ENCODE data around the gene ACAD10. TPM values are rescaled to one million over a fixed set of nuclear protein-coding genes. Genes with fewer than 3 reads are reported as not detected.

The ACAD10 gene
- total RNA-seq, 1 donor from 2014 or later = 29.5 TPM

DNA sequence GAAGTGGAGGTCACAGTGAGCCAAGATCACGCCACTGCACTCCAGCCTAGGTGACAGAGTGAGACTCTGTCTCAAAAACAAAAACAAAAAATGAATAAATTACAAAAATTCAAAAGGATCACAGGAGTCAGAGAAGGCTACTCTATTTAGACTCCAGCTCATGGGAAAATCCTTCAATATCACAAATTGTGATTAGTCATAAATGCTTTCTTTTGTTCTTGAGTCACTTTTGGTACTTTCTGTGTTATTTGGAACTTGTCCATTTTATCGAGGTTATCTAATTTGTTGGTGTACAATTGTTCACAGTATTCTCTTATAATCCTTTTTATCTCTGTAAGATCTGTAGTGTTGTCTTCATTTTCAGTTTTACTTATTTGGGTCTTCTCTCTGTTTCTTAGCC lies 99.8 kb downstream of the ACAD10 start:
- no peak for DNase-seq (ENCODE audit: extremely low spot score, unreplicated experiment)

GRCh38 chr12:111788178-111788654 lies 102.4 kb downstream of the ACAD10 start:
- H3K9me3 Mint-ChIP-seq (ENCODE audit: unreplicated experiment) = no peaks in the 10 kb centered on the region
- H3K27me3 Mint-ChIP-seq (ENCODE audit: unreplicated experiment) = no peaks in the 10 kb centered on the region
- no peak for DNase-seq (ENCODE audit: extremely low spot score, unreplicated experiment)
- H3K4me1 Mint-ChIP-seq (ENCODE audit: unreplicated experiment) = peaks cover 2% of the 10 kb centered on the region
- no peak overlapping the region for H3K4me3 Mint-ChIP-seq (ENCODE audit: unreplicated experiment)
- H3K36me3 Mint-ChIP-seq (ENCODE audit: unreplicated experiment) = peaks cover 35% of the 10 kb centered on the region
- TF ChIP-seq CTCF (IDR thresholded peaks at IDR 0.05) = peak; percentile 43
- no peak overlapping the region for H3K27ac Mint-ChIP-seq (ENCODE audit: unreplicated experiment)

More for the DNA sequence above, 99.8 kb downstream of the ACAD10 start:
- Mint-ChIP-seq H3K4me3 (ENCODE audit: unreplicated experiment) (no peak overlapping the region), H3K9me3 (ENCODE audit: unreplicated experiment) (no peaks in the 10 kb centered on the region), H3K4me1 (ENCODE audit: unreplicated experiment) (peaks cover 2% of the 10 kb centered on the region), H3K27ac (ENCODE audit: unreplicated experiment) (no peak overlapping the region), H3K36me3 (ENCODE audit: unreplicated experiment) (peaks cover 47% of the 10 kb centered on the region), H3K27me3 (ENCODE audit: unreplicated experiment) (no peaks in the 10 kb centered on the region)
- no peak for TF ChIP-seq CTCF (IDR thresholded peaks at IDR 0.05)

- no peaks in the 10 kb centered on the region for H3K27me3 Mint-ChIP-seq (ENCODE audit: unreplicated experiment)
- H3K4me3 Mint-ChIP-seq (ENCODE audit: unreplicated experiment) = no peak overlapping the region
- H3K36me3 Mint-ChIP-seq (ENCODE audit: unreplicated experiment) = peaks cover 36% of the 10 kb centered on the region
- H3K9me3 Mint-ChIP-seq (ENCODE audit: unreplicated experiment) = no peaks in the 10 kb centered on the region
- no peak for TF ChIP-seq CTCF (IDR thresholded peaks at IDR 0.05)
- DNase-seq (ENCODE audit: extremely low spot score, unreplicated experiment) = no peak
- peaks cover 2% of the 10 kb centered on the region for H3K4me1 Mint-ChIP-seq (ENCODE audit: unreplicated experiment)
- H3K27ac Mint-ChIP-seq (ENCODE audit: unreplicated experiment) = no peak overlapping the region
Observed at GRCh38 chr12:111789779-111790178, 103.9 kb downstream of the ACAD10 start.

DNA sequence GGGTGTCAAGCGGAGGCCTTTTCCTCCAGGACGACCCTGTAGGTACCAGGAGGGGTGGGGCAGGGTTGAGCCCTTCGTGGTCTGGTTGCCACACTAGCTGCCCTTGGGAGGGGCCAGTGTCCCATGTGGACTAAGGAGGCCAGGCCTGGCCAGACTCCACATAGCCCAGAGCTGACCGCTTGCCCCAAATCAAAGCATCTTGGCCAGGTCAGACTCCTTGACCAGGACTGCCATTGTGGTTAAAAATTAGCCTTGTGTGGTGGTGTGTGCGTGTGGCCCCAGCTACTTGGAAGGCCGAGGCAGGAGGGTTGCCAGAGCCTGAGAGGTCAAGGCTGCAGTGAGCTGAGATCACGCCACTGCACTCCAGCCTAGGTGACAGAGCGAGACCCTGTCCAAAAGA lies 105.7 kb downstream of the ACAD10 start:
- Mint-ChIP-seq H3K9me3 (ENCODE audit: unreplicated experiment) (no peaks in the 10 kb centered on the region), H3K36me3 (ENCODE audit: unreplicated experiment) (peaks cover 31% of the 10 kb centered on the region), H3K4me1 (ENCODE audit: unreplicated experiment) (peaks cover 2% of the 10 kb centered on the region), H3K27me3 (ENCODE audit: unreplicated experiment) (no peaks in the 10 kb centered on the region), H3K27ac (ENCODE audit: unreplicated experiment) (no peak overlapping the region), H3K4me3 (ENCODE audit: unreplicated experiment) (no peak overlapping the region)
- DNase-seq (ENCODE audit: extremely low spot score, unreplicated experiment) = no peak
- TF ChIP-seq CTCF (IDR thresholded peaks at IDR 0.05) = no peak

DNA sequence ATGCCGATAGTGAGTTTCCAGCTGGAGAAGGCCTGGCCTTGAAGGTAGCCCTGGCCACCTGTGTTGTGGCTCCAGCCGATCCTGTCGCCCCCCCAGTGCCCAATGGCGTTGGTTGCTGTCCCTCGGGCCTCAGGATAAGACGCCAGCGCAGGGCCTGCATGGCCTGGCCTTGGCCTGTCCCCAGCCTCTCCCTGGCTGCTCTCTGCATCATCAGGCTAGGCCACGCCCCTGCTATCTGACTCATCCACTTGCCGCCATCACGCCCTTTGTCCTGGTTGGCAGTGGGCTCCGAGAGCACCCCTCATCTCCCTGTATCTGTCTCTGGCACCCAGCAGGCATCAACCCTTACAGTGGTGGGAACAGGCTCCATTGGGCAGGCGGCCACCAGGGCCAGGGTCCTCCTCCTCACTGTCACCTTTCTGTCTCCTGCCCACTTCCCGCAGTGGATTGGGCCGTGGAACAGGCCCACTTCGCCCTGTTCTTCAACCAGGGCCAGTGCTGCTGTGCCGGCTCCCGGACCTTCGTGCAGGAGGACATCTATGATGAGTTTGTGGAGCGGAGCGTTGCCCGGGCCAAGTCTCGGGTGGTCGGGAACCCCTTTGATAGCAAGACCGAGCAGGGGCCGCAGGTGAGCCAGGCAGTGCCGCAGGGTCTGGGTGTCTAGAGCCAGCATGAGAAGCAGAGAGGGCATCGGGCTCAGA lies 106.5 kb downstream of the ACAD10 start:
- H3K4me3 Mint-ChIP-seq (ENCODE audit: unreplicated experiment) = no peak overlapping the region
- H3K4me1 Mint-ChIP-seq (ENCODE audit: unreplicated experiment) = peaks cover 2% of the 10 kb centered on the region
- no peak for TF ChIP-seq CTCF (IDR thresholded peaks at IDR 0.05)
- H3K27ac Mint-ChIP-seq (ENCODE audit: unreplicated experiment) = no peak overlapping the region
- no peaks in the 10 kb centered on the region for H3K9me3 Mint-ChIP-seq (ENCODE audit: unreplicated experiment)
- no peaks in the 10 kb centered on the region for H3K27me3 Mint-ChIP-seq (ENCODE audit: unreplicated experiment)
- peaks cover 26% of the 10 kb centered on the region for H3K36me3 Mint-ChIP-seq (ENCODE audit: unreplicated experiment)
- no peak for DNase-seq (ENCODE audit: extremely low spot score, unreplicated experiment)
